ENCODE results near the gene MAN1C1.
"Not testable (repeated sequence)": the region's sequence is repeated elsewhere in the genome, so short reads cannot be mapped to it uniquely, and the experiment has no call there.

Gene MAN1C1

DNA sequence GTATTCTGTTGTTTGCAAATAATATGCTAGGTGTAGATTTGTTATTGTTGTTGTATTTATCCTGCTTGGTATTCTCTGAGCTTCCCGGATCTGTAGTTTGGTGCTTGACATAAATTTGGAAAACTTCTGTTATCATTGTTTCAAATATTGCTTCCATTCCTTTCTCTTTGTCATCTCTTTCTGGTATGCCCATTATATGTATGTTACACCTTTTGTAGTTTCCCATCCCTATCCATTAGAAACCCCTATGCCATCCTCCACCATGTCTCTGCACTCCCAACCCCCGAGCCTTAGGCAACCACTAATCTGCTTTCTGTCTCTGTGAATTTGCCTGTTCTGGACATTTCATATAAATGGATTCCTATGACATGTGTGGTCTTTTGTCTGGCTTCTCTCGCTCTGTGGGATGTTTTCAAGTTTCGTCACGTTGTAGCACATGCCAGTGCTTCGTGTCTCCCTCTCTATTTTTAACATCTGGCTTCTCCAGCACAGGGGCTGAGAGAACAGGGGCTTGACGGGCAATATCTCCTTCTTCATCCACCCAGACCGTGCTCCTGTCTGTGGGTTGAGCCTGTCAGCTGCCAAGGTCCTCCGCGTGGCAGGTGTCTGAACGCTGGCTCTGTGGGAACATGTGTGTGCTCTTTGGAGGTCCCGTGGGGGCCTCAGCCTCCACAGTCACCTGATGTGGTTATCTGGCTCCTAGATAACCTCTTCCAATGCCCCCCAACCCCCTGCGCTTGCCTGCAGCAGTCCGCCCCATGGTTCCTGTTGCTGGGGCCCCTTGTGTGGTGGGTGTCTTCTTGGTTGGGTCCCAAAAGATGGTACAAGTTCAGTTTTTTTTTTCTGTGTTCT is 32.8 kb upstream of the MAN1C1 start:
- ATAC-seq, result no peak

DNA sequence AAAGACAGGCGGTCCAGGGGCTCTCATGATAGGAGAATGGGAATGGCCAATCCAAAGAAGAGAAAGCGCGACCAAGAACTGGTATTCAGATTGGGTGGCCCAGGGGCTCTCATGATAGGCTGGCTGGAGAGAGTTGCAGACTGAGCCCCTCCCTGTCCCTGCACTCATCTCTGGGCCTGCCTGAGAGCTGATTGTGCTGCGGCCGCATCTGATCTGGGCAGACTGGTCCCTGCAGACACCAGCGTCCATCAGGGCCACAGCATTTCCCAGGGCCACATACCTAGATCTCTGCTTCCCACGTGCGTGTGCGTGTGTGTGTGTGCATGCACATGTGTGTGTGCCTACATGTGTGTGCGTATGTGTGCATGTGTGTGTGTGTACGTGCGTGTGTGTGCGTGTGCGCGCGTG is 30.4 kb upstream of the MAN1C1 start:
- no peak for ATAC-seq

GRCh38 chr1:25587290-25587689 is 29.3 kb upstream of the MAN1C1 start:
- no peak for ATAC-seq

GRCh38 chr1:25588224-25588623 is 28.4 kb upstream of the MAN1C1 start:
- ATAC-seq, result not testable (repeated sequence)

DNA sequence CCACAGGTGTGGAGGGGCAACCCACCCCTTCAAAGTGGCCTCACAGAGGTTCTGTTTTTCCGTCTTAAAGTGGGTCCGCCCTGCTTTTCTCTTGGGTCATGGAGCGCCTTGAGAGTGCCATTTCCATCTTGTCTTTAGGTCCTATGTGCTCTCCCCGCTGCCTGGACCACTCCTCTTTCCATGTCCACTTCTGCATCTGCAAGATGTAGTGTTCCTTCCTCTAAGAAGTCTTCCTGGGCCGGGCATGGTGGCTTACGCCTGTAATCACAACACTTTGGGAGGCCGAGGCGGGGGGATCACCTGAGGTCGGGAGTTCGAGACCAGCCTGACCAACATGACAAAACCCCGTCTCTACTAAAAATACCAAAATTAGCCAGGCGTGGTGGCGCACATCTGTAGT is 27.8 kb upstream of the MAN1C1 start:
- not testable (repeated sequence) for ATAC-seq

DNA sequence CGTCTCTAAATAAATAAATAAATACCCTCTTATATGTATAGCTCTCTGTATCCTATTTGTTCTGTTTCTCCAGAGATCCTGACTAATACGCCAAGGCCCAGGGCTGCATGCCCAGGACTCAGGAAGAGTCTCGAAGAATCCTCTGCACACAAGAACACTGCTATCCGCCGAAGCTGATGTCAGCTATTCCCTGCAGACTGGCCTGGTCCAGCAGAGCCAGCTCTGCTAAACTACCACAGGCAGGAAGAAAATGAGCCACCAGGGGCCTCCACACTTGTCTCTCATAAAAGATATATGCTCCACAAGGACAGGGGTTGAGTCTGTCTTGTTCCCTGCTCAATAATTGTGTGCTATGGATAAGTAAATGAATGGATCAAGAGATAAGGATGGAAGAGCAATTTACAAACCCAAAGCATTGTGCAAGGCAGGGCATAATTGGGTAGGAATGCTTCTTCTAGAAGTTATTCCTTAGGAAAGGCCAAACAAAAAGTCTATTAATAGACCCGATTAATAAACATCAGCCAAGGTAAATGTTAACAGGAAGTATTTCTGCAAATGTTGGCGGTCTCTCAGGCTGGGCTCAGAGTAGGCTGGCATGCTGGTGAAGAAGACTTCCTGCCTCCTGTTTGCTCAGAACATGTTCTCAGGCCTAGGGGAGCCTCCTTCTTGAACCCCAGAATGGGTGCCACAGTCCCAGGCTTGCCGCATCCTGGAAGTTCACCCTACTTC is 26.3 kb upstream of the MAN1C1 start:
- ATAC-seq, result no peak

DNA sequence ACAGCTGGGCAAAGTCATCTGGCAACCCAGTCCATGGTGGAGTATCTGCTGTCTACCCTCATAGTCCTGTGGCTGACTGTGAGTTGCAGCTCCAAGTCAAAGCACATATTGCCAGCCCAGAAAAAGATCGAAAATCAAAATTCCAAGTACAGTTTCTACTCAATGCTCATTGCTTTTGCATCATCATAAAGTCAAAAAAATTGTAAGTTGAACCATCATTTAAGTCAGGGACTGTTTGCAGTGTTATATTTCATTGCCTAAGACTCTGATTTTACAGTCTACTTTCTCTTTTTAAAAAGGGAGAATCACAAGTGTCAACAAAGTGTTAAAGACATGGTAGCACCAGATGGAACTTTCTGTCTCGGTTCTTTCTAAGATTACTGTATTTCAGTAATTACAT is 22.7 kb upstream of the MAN1C1 start:
- ATAC-seq, result no peak

DNA sequence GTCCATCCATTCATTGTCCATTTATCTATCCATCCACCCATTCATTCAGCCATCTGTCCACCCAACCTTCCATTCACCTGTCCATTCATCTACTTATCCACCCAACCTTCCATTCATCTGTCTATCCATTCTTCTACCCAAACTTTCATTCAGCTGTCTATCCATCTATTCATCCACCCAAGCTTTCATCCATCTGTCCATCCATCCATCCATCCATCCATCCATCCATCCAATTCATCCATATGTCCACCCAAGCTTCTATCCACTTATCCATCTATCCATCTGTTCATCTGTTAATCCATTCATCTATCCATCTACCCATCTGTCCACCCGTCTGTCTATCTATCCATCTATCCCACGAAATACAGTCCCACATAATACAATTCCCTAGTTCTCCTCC is 21.6 kb upstream of the MAN1C1 start:
- ATAC-seq, result no peak

DNA sequence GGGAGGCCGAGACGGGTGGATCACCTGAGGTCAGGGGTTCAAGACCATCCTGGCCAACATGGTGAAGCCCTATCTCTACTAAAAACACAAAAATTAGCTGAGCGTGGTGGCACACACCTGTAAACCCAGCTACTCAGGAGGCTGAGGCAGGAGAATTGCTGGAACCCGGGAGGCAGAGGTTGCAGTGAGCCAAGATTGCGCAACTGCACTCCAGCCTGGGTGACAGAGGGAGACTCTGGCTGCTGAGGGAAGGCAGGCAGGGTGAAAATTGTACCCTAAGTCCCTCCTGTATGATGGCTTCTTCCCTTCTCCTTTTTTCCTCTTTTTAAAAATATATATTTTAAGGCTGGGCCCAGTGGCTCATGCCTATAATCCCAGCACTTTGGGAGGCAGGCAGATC is 19.9 kb upstream of the MAN1C1 start:
- ATAC-seq, result not testable (repeated sequence)

DNA sequence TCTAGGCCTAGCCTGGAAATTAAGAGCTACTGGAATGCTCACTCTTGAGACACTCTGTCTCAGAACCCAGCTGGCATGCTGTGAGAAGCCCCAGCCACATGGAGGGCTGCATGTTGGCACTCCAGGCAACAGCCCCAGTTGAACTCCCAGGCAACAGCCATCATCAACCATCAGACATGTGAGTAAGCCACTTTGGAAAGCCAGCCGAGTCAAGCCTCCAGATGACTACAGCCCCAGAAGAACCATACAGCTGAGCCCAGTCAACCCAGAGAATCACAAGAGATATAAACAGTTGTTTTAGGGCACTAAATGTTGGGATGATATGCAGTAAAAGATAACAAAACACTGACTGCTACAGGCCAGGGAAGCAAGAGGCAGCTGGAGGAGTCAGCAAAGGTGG is 17.7 kb upstream of the MAN1C1 start:
- ATAC-seq, result no peak

DNA sequence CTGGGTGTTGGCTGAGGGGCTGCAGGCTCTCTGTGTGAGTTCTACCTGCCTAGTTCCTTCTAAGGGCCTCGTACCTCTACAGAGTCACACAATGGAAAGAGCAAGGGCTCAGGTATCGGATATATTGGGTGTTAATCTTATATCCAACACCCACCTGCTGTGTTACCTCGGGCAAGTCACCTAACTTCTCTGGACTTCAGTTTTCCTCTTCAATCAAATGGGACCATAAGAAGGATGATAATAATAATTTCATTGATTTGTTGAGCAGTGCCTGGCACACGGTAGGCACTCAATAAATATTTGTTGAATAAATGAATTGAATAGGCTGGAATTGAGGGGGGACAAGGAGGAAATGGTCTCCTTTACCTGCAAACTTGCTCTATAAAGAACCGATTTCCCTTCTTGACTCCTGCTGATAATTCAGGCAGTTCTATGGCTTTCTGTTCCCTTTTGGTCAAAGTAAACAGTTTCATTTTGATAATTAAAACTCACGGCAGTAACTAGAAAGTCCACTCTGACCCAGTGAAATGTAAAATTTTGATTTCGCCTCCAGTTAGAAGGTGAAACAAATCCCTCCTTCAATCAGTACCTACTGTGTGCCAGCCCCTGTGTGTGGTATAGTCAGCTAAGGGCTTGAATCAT is 16.5 kb upstream of the MAN1C1 start:
- ATAC-seq, result no peak

GRCh38 chr1:25600971-25601699 is 15.5 kb upstream of the MAN1C1 start:
- not testable (repeated sequence) for ATAC-seq

DNA sequence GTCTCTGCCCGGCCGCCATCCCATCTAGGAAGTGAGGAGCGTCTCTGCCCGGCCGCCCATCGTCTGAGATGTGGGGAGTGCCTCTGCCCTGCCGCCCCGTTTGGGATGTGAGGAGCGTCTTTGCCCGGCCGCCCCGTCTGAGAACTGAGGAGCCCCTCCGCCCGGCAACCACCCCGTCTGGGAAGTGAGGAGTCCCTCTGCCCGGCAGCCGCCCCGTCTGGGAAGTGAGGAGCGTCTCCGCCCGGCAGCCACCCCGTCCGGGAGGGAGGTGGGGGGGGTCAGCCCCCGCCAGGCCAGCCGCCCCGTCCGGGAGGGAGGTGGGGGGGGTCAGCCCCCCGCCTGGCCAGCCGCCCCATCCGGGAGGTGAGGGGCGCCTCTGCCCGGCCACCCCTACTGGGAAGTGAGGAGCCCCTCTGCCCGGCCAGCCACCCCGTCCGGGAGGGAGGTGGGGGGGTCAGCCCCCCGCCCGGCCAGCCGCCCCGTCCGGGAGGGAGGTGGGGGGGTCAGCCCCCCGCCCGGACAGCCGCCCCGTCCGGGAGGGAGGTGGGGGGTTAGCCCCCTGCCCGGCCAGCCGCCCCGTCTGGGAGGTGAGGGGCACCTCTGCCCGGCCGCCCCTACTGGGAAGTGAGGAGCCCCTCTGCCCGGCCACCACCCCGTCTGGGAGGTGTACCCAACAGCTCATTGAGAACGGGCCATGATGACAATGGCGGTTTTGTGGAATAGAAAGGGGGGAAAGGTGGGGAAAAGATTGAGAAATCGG is 12.6 kb upstream of the MAN1C1 start:
- not testable (repeated sequence) for ATAC-seq

DNA sequence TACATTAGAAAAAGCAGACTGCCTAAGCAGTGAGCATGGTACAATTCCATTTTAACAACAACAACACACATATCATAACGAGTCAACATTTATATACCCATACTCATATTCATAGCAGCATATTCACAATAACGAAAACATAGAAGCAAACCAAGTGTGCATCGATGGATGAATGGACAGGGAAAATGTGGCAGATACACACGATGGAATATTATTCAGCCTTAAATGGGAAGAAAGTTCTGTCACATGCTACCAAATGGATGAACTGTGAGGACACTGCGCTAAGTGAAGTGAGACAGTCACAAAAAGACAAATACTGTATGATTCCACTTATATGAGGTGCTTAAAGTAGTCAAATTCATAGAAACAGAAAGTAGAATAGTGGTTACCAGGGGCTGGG is 9.5 kb upstream of the MAN1C1 start:
- no peak for ATAC-seq

DNA sequence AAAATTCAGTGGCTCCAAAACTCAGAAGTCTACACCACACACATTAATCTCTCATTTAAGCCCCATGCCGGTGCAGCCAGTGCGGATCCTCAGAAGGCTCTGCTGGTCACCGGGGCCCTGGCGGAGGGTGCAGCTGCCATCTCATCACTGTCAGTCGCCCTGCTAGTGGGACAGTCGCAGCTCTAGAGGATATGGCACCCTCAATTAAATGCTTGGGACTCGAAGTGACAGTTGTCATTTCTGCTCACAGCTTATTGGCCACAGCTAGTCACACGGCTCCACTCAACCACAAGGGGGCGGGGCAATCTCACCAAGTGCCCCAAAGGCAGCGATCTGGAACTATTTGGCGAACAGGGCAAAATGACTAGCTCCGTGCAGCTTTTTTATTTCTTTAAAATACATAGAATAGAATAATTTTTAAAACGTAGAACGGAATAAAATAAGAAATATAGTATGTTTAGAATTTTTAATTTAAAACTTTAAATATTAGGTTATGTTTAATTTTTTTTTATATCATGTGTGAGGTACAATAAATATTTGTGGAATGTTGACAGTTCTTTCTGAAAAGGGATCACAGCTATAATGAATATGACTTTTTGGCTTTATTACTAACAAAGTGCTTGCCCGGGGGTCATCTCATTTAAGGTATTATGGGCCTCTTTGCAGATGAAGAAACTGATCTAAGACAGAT is 8.0 kb upstream of the MAN1C1 start:
- peak; percentile 97 to 98 for ATAC-seq

GRCh38 chr1:25609921-25610320 is 6.7 kb upstream of the MAN1C1 start:
- ATAC-seq, result no peak

DNA sequence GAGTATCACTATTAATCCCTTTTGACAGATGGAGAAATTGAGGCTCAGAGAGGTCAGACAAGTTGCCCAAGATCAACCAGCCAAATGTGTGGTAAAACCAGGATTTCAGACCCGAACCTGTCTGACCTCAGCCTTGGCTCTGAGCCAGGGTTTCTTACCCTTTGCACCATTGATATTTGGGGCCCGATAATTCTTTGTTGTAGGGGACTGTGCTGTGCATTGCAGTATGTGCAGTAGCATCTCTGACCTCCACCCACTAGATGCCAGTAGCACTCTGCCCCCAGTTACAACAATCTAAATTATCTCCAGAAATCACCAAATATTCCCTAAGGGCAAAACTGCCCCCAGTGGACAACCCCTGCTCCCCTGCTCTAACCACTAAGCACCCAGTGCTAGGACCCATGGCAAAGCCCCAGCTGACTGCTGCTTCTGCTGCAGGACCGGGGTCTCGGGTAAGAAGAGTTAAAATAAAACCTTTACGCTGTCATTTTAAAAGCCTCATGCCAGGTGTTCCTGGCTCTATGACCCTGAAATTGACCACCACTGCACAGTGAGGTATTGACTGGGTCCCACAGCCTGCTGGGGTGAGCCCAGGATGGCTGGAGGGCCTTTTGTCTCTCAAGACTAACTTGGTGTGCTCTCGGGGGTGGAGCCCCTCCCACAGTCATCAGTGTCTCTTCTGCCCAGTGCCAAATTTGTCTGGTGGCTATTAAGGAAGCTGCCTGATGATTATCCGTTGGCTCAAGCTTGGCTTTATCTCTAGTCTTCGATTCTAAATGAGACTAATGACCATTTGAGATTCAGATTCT is 5.6 kb upstream of the MAN1C1 start:
- ATAC-seq, result no peak

GRCh38 chr1:25611843-25612242 is 4.7 kb upstream of the MAN1C1 start:
- no peak for ATAC-seq

DNA sequence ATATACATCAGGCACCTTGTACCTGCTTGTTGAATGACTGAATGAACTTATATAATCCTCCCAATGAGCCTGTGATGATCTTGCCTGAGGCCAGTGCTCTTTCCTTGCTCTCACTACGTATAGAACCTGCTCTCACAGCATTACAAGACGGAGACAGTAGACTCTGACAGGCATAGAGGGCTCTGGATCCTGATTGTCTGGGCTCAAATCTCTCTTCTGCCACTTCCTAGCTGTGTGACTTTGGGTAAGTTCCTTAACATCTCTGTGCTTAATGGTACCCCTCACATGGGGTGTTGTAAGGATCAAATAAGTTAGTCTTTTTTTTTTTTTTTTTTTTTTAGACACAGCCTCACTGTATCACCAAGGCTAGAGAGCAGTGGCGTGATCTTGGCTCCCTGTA is 4.2 kb upstream of the MAN1C1 start:
- no peak for ATAC-seq

- no peak for ATAC-seq
Measured at GRCh38 chr1:25613091-25613490, 3.5 kb upstream of the MAN1C1 start.
